ENCODE results near the gene SLCO3A1. TPM values are rescaled to one million over a fixed set of nuclear protein-coding genes. Genes with fewer than 3 reads are reported as not detected.
A peak's percentile ranks its signal among the peaks of the same experiment; 100 is the strongest.

The SLCO3A1 gene
- total and polyA plus RNA-seq, 2 of the 8 experiments (the other 6 are each of a cell fraction or from before 2014, with no cell fraction given): 15.1 to 20.4 TPM

DNA sequence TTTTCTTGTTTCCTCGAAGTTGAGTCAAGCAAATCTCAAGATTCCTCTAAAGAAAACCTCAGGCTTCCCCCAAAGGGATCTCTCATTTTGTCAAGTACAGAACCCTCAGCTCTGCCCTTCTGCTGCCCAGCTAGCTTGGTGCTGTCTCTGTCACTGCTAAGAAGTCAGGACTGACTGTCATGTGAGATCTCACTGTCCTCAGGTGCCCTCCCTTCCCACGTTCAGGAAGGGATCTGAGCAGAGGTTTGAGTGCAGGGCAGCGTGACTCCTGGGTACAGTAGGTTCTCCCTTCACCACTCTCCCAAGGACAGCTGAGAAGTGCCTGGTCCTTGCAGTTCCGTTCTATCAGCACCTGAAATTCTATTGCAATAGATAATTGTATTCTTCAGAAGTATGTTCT, 229.7 kb downstream of the SLCO3A1 start:
- H3K4me2 ChIP-seq (ENCODE audit: insufficient read depth in 1 of 2, low read depth in 2 of 2, low read length in 2 of 2): no peak overlapping the region
- no peak overlapping the region for H2AFZ ChIP-seq (ENCODE audit: low read length)
- no peaks in the 10 kb centered on the region for H3K9me3 ChIP-seq (ENCODE audit: insufficient read depth in 2 of 2, low read depth in 1 of 2, low read length in 1 of 2)
- no peak overlapping the region for H3K4ac ChIP-seq (replicated peaks; ENCODE audit: insufficient read length, low read depth, low read length)
- H3K4me3 ChIP-seq (ENCODE audit: extremely low read depth in 1 of 4, insufficient read depth in 2 of 4, low read depth in 3 of 4, low read length in 4 of 4): no peak overlapping the region
- H4K5ac ChIP-seq (ENCODE audit: insufficient read length, low read depth, low read length): no peak overlapping the region
- H3K36me3 ChIP-seq (ENCODE audit: control insufficient read depth in 2 of 4, insufficient read depth in 4 of 4, low read length in 3 of 4): no peaks in the 10 kb centered on the region
- H3K9ac ChIP-seq (replicated peaks in 1 of 4; ENCODE audit: extremely low read depth in 1 of 4, low read depth in 3 of 4, low read length in 3 of 4): no peak overlapping the region
- H3K56ac ChIP-seq (replicated peaks; ENCODE audit: insufficient read length, low read depth, low read length): no peak overlapping the region
- H3K79me1 ChIP-seq (ENCODE audit: low read depth, low read length): no peaks in the 10 kb centered on the region
- no peak for FAIRE-seq
- no peaks in the 10 kb centered on the region for H3K23me2 ChIP-seq (ENCODE audit: low read depth, low read length)
- H4K91ac ChIP-seq (replicated peaks; ENCODE audit: insufficient read length, low read length): no peak overlapping the region
- no peaks in the 10 kb centered on the region for H3K79me2 ChIP-seq (ENCODE audit: control insufficient read depth in 1 of 2, insufficient read depth in 2 of 2, low read length in 2 of 2)
- DNase-seq (ENCODE audit: low read depth in 1 of 2, low spot score in 2 of 2): no peak
- no peak overlapping the region for H4K8ac ChIP-seq (ENCODE audit: extremely low read depth, insufficient read depth, low read length)
- no peak overlapping the region for H2BK20ac ChIP-seq (ENCODE audit: low read length)
- peaks cover 0 to 2% of the 10 kb centered on the region in 2 experiments for H4K20me1 ChIP-seq (replicated peaks in 1 of 2; ENCODE audit: control insufficient read depth in 1 of 2, insufficient read depth in 2 of 2, low read length in 2 of 2)
- H3K4me1 ChIP-seq (replicated peaks in 1 of 4; ENCODE audit: control insufficient read depth in 3 of 4, insufficient read depth in 4 of 4, low read length in 3 of 4): peaks cover 0 to 9% (median 3%) of the 10 kb centered on the region in 4 experiments; a peak in 5 of 7 replicates
- ChIA-PET POLR2A (ENCODE audit: partially characterized antibody) (no interaction called here), CTCF (ENCODE audit: partially characterized antibody) (interaction anchor here (0.6 to 7.4 kb wide), 16 partner anchors 8 to 782 kb away, joined by 3 to 118 read pairs (median 3); partner anchors contain the start of gene SLCO3A1)
- no peak overlapping the region for H2BK5ac ChIP-seq (ENCODE audit: low read depth, low read length)
- no peak overlapping the region for H3K14ac ChIP-seq (ENCODE audit: insufficient read length)
- H3K27ac ChIP-seq (ENCODE audit: low read depth, low read length): no peak overlapping the region
- H2BK15ac ChIP-seq (ENCODE audit: low read length): no peak overlapping the region
- no peak overlapping the region for H3K18ac ChIP-seq (ENCODE audit: extremely low read depth, low read length)
- H3K27me3 ChIP-seq (replicated peaks in 1 of 4; ENCODE audit: control insufficient read depth in 3 of 4, extremely low read depth in 1 of 4, insufficient read depth in 3 of 4, low read length in 3 of 4): no peaks in the 10 kb centered on the region
- WGBS, 2 experiments (ENCODE audit: extremely low coverage in 1 of 2, insufficient coverage in 1 of 2, insufficient read length in 1 of 2, insufficient replicate concordance in 2 of 2, low coverage in 1 of 2, low lambda C conversion rate in 2 of 2, missing lambda C conversion rate in 1 of 2): 73% methylated on average over 4 of the region's 4 CpGs; no CpG with 5 or more reads in 1 of the 2 experiments
- no peak overlapping the region for H2BK120ac ChIP-seq (replicated peaks; ENCODE audit: low read depth, low read length)
- no peak overlapping the region for H3K23ac ChIP-seq (ENCODE audit: insufficient read length)
- 0 out of 2 replicates have a peak overlapping the region, but pooled peaks have one; percentile 5 for H2AK5ac ChIP-seq (ENCODE audit: low read depth, low read length)
- H2BK12ac ChIP-seq (ENCODE audit: low read depth, low read length): no peak overlapping the region
- TF ChIP-seq SAP30 (IDR thresholded peaks at IDR 0.05; ENCODE audit: insufficient read depth, insufficient replicate concordance, low read length): no peak
- no peak for TF ChIP-seq FOSL1 (IDR thresholded peaks at IDR 0.05; ENCODE audit: insufficient read depth, low read depth, low read length)
- no peak for TF ChIP-seq SP2 (IDR thresholded peaks at IDR 0.05; ENCODE audit: low read length)
- TF ChIP-seq BCL11A (IDR thresholded peaks at IDR 0.05; ENCODE audit: low read depth in 2 of 2, low read length in 2 of 2): no peak
- TF ChIP-seq, protein P1, sequence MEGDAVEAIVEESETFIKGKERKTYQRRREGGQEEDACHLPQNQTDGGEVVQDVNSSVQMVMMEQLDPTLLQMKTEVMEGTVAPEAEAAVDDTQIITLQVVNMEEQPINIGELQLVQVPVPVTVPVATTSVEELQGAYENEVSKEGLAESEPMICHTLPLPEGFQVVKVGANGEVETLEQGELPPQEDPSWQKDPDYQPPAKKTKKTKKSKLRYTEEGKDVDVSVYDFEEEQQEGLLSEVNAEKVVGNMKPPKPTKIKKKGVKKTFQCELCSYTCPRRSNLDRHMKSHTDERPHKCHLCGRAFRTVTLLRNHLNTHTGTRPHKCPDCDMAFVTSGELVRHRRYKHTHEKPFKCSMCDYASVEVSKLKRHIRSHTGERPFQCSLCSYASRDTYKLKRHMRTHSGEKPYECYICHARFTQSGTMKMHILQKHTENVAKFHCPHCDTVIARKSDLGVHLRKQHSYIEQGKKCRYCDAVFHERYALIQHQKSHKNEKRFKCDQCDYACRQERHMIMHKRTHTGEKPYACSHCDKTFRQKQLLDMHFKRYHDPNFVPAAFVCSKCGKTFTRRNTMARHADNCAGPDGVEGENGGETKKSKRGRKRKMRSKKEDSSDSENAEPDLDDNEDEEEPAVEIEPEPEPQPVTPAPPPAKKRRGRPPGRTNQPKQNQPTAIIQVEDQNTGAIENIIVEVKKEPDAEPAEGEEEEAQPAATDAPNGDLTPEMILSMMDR (IDR thresholded peaks at IDR 0.05; ENCODE audit: control extremely low read depth in 1 of 3, insufficient read depth in 1 of 3, low read depth in 1 of 3, low read length in 3 of 3): no peak
- TF ChIP-seq TEAD4 (IDR thresholded peaks at IDR 0.05; ENCODE audit: low read depth, low read length): no peak
- no peak for TF ChIP-seq TCF12 (IDR thresholded peaks at IDR 0.05; ENCODE audit: low read depth, low read length)
- TF ChIP-seq KDM5A (IDR thresholded peaks at IDR 0.05; ENCODE audit: low read length): no peak
- no peak for TF ChIP-seq HDAC2 (IDR thresholded peaks at IDR 0.05; ENCODE audit: borderline replicate concordance in 1 of 2, low read depth in 2 of 2, low read length in 2 of 2)
- no peak for TF ChIP-seq RAD21 (IDR thresholded peaks at IDR 0.05 in 1 of 2, conservative IDR thresholded peaks at IDR 0.05 in 1 of 2; ENCODE audit: low read depth in 2 of 2, low read length in 2 of 2)
